Lower leg skin (tissue), 4 donors: ENCODE measurements around the gene ZSCAN2. TPM values are rescaled to one million over a fixed set of nuclear protein-coding genes. Genes with fewer than 3 reads are reported as not detected.
A peak's percentile ranks its signal among the peaks of the same experiment; 100 is the strongest.

Experiments used
- DNase-seq, 2 donors: peaks; one replicate each; pipeline ENCODE4 v3.0.0-alpha.2; 2019; ENCODE audit warnings: low spot score in 2 of 2
- H3K4me3 ChIP-seq: fragments of 200-600 bp; sonication (generic); 2 replicates; pipeline ENCODE4 v1.5.1; 2017; ENCODE audit warnings: mild to moderate bottlenecking, low read depth; ENCODE audit not compliant: poor library complexity, severe bottlenecking
- POLR2A ChIP-seq, 2 donors: fragments of 450-650 bp; IDR thresholded peaks; one replicate each; pipeline ENCODE4 v1.6.1; 2016 to 2017; ENCODE audit warnings: antibody characterized with exemption in 2 of 2, mild to moderate bottlenecking in 1 of 2, moderate library complexity in 1 of 2
- WGBS, 2 donors: methylation state at CpG; one replicate each; pipeline ENCODE4 v1.1.5; 2018; 5-methylcytosine and 5-hydroxymethylcytosine counted together
- intact Hi-C: fragments of 100-400 bp; cut with DNase I; formaldehyde crosslinking; loops from one replicate; pipeline ENCODE4 v1.15.0; 2023; ENCODE audit warnings: low total_unique reads
- total RNA-seq, 4 donors: library from RNA; depleted of rRNA; stranded (reverse); fragments of >200 nt; gene quantifications; one replicate each; pipeline ENCODE4 v1.1.0, GENCODE V29; 2016
- TF ChIP-seq, protein P1 (sequence below), 3 donors: fragments of 450-650 bp; IDR thresholded peaks; one replicate each; pipeline ENCODE4 v1.5.1; 2016; ENCODE audit warnings: antibody characterized with exemption in 3 of 3, mild to moderate bottlenecking in 3 of 3, moderate library complexity in 2 of 3

Gene ZSCAN2
- total RNA-seq, 4 donors from 2014 or later = 3.0 to 11.4 (median 6.7) TPM

- H3K4me3 ChIP-seq = no peak overlapping the region
- intact Hi-C loops = no loop called here
- 91 to 95% methylated on average over 11 of the region's 11 CpGs for WGBS, 2 donors
- TF ChIP-seq POLR2A (IDR thresholded peaks at IDR 0.05) = no peak
- TF ChIP-seq, protein P1, sequence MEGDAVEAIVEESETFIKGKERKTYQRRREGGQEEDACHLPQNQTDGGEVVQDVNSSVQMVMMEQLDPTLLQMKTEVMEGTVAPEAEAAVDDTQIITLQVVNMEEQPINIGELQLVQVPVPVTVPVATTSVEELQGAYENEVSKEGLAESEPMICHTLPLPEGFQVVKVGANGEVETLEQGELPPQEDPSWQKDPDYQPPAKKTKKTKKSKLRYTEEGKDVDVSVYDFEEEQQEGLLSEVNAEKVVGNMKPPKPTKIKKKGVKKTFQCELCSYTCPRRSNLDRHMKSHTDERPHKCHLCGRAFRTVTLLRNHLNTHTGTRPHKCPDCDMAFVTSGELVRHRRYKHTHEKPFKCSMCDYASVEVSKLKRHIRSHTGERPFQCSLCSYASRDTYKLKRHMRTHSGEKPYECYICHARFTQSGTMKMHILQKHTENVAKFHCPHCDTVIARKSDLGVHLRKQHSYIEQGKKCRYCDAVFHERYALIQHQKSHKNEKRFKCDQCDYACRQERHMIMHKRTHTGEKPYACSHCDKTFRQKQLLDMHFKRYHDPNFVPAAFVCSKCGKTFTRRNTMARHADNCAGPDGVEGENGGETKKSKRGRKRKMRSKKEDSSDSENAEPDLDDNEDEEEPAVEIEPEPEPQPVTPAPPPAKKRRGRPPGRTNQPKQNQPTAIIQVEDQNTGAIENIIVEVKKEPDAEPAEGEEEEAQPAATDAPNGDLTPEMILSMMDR (IDR thresholded peaks at IDR 0.05) = no peak
- no peak for DNase-seq
These were observed 9.2 kb downstream of the ZSCAN2 start for GRCh38 chr15:84609818-84610525.

- TF ChIP-seq, protein P1 (IDR thresholded peaks at IDR 0.05) = no peak
- no peak for TF ChIP-seq POLR2A (IDR thresholded peaks at IDR 0.05)
- H3K4me3 ChIP-seq = no peak overlapping the region
- 94 to 96% methylated on average over 7 of the region's 7 CpGs for WGBS, 2 donors
- intact Hi-C loops = no loop called here
- DNase-seq = no peak
These were observed 10.8 kb downstream of the ZSCAN2 start for GRCh38 chr15:84611631-84612030.

DNA sequence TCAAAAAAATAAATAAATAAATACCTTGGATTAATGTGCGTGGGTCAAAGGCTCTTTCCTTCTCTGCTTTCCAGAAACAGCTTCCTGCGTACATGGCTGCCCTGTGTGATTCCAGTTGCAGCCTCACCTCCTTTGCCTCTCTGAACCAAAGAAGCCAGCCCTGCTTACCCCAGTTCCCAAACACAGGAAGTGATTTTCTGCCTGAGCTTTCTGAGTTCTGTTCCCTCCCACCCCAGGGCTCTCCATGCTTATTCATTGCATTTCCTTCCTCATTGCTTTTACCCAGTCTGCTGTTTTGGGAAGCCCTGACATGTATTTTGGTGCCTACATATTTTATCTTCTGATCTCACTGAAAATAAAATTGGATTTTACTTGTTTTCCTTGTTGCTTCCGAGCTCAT, 15.4 kb downstream of the ZSCAN2 start:
- peak in 1 of 2 donors; percentile 21 for DNase-seq
- WGBS, 2 donors = 82 to 86% methylated on average over 3 of the region's 3 CpGs
- intact Hi-C loops = no loop called here
- no peak for TF ChIP-seq POLR2A (IDR thresholded peaks at IDR 0.05)
- TF ChIP-seq, protein P1 (IDR thresholded peaks at IDR 0.05) = no peak
- no peak overlapping the region for H3K4me3 ChIP-seq

DNA sequence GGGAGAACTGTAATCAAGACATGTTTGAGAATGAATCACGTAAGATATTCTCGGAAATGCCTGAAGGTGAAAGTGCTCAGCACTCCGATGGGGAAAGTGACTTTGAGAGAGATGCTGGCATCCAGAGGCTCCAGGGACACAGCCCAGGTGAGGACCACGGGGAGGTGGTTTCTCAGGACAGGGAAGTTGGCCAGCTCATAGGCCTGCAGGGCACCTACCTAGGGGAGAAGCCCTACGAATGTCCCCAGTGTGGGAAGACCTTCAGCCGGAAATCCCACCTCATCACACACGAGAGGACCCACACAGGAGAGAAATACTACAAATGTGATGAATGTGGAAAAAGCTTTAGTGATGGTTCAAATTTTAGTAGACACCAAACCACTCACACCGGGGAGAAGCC, 19.8 kb downstream of the ZSCAN2 start:
- TF ChIP-seq POLR2A (IDR thresholded peaks at IDR 0.05) = no peak
- TF ChIP-seq, protein P1 (IDR thresholded peaks at IDR 0.05) = no peak
- no peak for DNase-seq
- H3K4me3 ChIP-seq = no peak overlapping the region
- 95 to 99% methylated on average over 8 of the region's 8 CpGs for WGBS, 2 donors
- intact Hi-C loops = loop anchor here (2.0 kb wide), 1 partner anchor 64 kb away; no protein-coding TSS in a partner anchor

DNA sequence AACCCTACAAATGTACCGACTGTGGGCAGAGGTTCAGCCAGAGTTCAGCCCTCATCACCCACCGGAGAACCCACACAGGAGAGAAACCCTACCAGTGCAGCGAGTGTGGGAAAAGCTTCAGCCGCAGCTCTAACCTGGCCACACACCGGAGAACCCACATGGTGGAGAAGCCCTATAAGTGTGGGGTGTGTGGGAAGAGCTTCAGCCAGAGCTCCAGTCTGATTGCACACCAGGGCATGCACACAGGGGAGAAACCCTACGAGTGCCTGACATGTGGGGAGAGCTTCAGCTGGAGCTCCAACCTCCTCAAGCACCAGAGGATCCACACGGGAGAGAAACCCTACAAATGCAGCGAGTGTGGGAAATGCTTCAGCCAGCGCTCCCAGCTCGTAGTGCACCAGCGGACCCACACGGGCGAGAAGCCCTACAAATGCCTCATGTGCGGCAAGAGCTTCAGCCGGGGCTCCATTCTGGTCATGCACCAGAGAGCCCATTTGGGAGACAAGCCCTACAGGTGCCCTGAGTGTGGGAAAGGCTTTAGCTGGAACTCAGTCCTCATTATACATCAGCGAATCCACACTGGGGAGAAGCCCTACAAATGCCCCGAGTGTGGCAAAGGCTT, 20.7 kb downstream of the ZSCAN2 start:
- no peak for DNase-seq
- intact Hi-C loops = loop anchor here (2.0 kb wide), 1 partner anchor 63 kb away; no protein-coding TSS in a partner anchor
- WGBS, 2 donors = 98 to 100% methylated on average over 16 to 17 of the region's 17 CpGs
- no peak overlapping the region for H3K4me3 ChIP-seq
- no peak for TF ChIP-seq POLR2A (IDR thresholded peaks at IDR 0.05)
- TF ChIP-seq, protein P1 (IDR thresholded peaks at IDR 0.05) = no peak
